SHP77 (cell line): ENCODE measurements around the gene ATXN3L.
"Not testable (repeated sequence)": the region's sequence is repeated elsewhere in the genome, so short reads cannot be mapped to it uniquely, and the experiment has no call there.

Experiments
- DNase-seq, 2 experiments: peaks; one replicate each; lab custom pipeline; 2025; lab: John Stamatoyannopoulos, UW

The ATXN3L gene

GRCh38 chrX:13305108-13305507 is 14.7 kb downstream of the ATXN3L start:
- no peak for DNase-seq

GRCh38 chrX:13304052-13304451 is 15.8 kb downstream of the ATXN3L start:
- no peak for DNase-seq

GRCh38 chrX:13303248-13303647 is 16.6 kb downstream of the ATXN3L start:
- DNase-seq: not testable (repeated sequence)

GRCh38 chrX:13298836-13299235 is 21.0 kb downstream of the ATXN3L start:
- DNase-seq: no peak

- DNase-seq: no peak
Observed at GRCh38 chrX:13295841-13296240, 24.0 kb downstream of the ATXN3L start.

- DNase-seq: peak in 1 of 2 experiments; percentile 29
Observed at GRCh38 chrX:13293700-13294099, 26.2 kb downstream of the ATXN3L start.

DNA sequence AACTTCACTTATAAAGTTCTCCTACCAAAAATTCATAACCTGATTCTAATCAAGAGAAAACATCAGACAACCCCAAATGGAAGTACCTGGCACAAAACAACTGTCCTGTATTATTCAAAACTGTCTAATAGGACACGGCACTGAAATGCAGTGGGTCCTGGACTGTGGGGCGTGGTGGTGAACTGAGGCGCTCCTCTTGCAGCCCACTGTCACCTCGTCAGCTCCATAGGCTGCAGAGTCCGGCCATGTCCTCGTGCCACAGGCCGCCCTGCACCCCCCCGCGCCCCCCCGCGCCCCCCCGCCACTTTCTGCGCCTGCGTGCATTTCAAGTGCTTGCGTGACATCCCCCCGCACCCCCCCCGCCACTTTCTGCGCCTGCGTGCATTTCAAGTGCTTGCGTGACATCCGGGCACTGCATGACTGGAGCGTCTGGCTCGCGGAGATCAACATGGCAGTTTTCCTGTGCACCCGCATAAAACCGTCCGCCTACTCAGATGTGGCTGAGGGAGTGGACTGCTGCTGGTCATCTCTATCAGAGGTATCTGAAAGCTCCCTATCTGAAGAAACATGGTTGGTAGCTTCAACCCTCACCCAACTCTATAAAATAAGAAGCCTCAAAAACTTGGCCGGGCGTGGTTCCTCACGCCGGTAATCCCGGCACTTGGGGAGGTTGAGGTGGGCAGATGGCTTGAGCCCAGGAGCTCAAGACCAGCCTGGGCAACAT is 28.8 kb downstream of the ATXN3L start:
- DNase-seq: no peak

GRCh38 chrX:13288671-13289070 is 31.2 kb downstream of the ATXN3L start:
- DNase-seq: no peak

- no peak for DNase-seq
Observed at GRCh38 chrX:13287816-13288215, 32.0 kb downstream of the ATXN3L start.

DNA sequence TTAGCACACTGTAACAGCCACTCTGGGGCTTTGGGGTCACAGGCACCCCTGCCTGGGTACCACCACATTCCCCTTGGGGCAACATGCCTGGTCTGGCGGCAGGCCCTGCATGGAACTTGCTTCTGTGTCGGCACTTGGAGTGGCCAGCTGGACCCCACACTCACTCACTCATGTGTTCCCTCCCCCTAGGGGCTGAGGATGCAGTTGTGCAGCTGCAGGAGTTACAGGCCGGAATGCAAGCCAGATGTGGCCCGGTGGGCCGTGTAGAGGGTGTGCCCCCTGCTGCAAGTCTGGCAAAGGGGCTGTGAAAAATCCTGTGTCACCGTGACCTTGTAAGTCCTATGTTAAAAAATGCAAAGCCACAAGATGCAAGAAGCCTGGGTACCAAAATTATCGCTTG is 34.2 kb downstream of the ATXN3L start:
- DNase-seq: no peak

- no peak for DNase-seq
Observed at GRCh38 chrX:13285229-13285628, 34.6 kb downstream of the ATXN3L start.

GRCh38 chrX:13284570-13284969 is 35.3 kb downstream of the ATXN3L start:
- DNase-seq: no peak

DNA sequence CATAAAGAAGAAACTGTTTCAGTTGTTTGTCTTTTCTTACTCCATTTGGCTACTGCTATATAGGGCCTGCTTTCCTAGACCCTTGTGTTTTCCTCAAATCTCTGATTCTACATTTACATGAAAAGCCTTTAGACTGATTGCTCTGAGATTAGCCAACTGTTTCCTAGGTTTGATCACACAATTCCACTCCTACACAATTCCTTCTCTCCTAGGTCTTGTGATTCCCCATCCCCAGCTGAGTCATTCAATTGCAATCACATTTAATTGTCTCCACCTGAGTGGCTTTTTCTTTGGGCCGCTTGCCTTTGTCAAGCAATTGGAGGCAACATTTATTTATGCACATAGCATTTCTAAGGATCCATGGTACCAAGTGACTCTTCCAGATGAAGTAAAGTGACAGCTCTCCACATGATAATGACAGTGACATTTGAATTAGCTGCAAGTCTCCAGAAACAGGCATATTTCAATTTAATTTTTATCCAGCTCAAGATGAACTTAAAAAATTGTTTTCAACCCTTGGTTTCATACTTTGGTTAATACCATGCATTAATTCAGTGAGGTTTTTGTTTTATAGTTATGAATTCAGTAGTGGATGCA is 35.8 kb downstream of the ATXN3L start:
- no peak for DNase-seq

GRCh38 chrX:13283512-13283911 is 36.3 kb downstream of the ATXN3L start:
- no peak for DNase-seq

DNA sequence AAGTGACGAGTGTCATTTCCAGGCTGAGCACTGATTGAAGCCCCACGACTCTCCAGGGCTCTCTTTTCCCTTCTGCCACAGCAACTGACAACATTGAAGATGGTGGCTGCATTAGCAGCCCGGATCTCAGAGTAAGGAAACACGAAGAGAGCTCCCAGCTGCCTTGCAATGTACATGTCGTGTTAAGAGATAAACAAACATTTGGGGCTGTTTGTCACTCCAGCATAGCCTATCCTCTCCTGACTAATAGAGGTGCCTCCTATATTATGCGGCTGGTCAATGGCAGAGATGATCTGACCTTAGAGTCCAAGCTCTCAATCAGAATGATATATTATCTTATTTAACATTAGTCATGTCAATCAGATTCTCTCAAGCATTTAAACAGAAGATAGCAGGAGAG is 38.6 kb downstream of the ATXN3L start:
- no peak for DNase-seq

- no peak for DNase-seq
Observed at GRCh38 chrX:13279279-13280018, 40.4 kb downstream of the ATXN3L start.

GRCh38 chrX:13277539-13277938 is 42.3 kb downstream of the ATXN3L start:
- no peak for DNase-seq

- DNase-seq: no peak
Observed at GRCh38 chrX:13276991-13277390, 42.9 kb downstream of the ATXN3L start.

GRCh38 chrX:13275031-13275430 is 44.8 kb downstream of the ATXN3L start:
- no peak for DNase-seq

- no peak for DNase-seq
Observed at GRCh38 chrX:13272426-13272825, 47.4 kb downstream of the ATXN3L start.

GRCh38 chrX:13271511-13271910 is 48.3 kb downstream of the ATXN3L start:
- DNase-seq: no peak

- no peak for DNase-seq
Observed at GRCh38 chrX:13270360-13270759, 49.5 kb downstream of the ATXN3L start.

DNA sequence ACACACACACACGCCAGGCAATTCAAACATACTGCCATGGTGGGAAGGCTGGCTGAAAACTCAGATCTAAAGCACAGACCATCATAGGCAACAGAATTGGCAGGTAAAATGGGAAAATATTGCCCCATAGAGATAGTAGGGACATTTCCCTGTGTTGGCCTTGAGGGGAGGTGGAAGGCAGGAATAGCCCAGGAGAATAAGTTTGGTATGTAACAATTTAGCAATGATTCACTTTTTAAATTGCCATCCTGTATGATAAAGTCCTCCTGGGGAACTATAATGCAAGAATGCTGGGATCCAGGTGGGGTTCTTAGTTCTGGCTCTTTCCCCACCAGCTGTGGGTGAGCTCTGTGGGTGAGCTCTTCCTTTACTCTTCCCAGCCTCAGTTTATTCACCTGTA is 51.0 kb downstream of the ATXN3L start:
- no peak for DNase-seq
